ENCODE measurements around the gene SMG6.
A peak's percentile ranks its signal among the peaks of the same experiment; 100 is the strongest.

- TF ChIP-seq, protein P1, sequence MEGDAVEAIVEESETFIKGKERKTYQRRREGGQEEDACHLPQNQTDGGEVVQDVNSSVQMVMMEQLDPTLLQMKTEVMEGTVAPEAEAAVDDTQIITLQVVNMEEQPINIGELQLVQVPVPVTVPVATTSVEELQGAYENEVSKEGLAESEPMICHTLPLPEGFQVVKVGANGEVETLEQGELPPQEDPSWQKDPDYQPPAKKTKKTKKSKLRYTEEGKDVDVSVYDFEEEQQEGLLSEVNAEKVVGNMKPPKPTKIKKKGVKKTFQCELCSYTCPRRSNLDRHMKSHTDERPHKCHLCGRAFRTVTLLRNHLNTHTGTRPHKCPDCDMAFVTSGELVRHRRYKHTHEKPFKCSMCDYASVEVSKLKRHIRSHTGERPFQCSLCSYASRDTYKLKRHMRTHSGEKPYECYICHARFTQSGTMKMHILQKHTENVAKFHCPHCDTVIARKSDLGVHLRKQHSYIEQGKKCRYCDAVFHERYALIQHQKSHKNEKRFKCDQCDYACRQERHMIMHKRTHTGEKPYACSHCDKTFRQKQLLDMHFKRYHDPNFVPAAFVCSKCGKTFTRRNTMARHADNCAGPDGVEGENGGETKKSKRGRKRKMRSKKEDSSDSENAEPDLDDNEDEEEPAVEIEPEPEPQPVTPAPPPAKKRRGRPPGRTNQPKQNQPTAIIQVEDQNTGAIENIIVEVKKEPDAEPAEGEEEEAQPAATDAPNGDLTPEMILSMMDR (IDR thresholded peaks at IDR 0.05) = no peak
- no peak for TF ChIP-seq POLR2A (IDR thresholded peaks at IDR 0.05)
- TF ChIP-seq POLR2AphosphoS5 (IDR thresholded peaks at IDR 0.05) = peak in 2 of 4 donors; percentile 28 to 36
- no peak for TF ChIP-seq EP300 (IDR thresholded peaks at IDR 0.05)
Observed at GRCh38 chr17:2084766-2085647, 218.6 kb downstream of the SMG6 start.

Measured in sigmoid colon (tissue), 4 donors.